ENCODE data around the gene CHST13.

Gene CHST13

GRCh38 chr3:126557415-126557745, 33.4 kb downstream of the CHST13 start:
- no peak overlapping the region for H3K9ac ChIP-seq (ENCODE audit: low read depth, low read length, poor library complexity, severe bottlenecking)
- no peaks in the 10 kb centered on the region for H3F3A ChIP-seq (ENCODE audit: low read depth)
- no peak overlapping the region for H3K4me3 ChIP-seq (ENCODE audit: low read length, poor library complexity, severe bottlenecking)
- H4K20me1 ChIP-seq (ENCODE audit: insufficient read depth, low read length, poor library complexity, severe bottlenecking): no peaks in the 10 kb centered on the region
- H3K4me1 ChIP-seq (ENCODE audit: insufficient read depth, low read length, poor library complexity, severe bottlenecking): no peaks in the 10 kb centered on the region
- TF ChIP-seq EZH2phosphoT487 (IDR thresholded peaks at IDR 0.05; ENCODE audit: borderline replicate concordance) (no peak), CTCF (conservative IDR thresholded peaks at IDR 0.05; ENCODE audit: low read length) (no peak)
- no peaks in the 10 kb centered on the region for H3K9me2 ChIP-seq (replicated peaks; ENCODE audit: low read depth, low read length)
- no peaks in the 10 kb centered on the region for H3K27me3 ChIP-seq (ENCODE audit: insufficient read depth, low read length, poor library complexity, severe bottlenecking)
- no peak overlapping the region for H2AFZ ChIP-seq (ENCODE audit: low read length)
- no peaks in the 10 kb centered on the region for H3K79me2 ChIP-seq (ENCODE audit: insufficient read depth, low read length)
- no peaks in the 10 kb centered on the region for H3K36me3 ChIP-seq (ENCODE audit: insufficient read depth, low read length)
- H3K4me2 ChIP-seq (ENCODE audit: low read depth, low read length, poor library complexity, severe bottlenecking): no peak overlapping the region
- no peaks in the 10 kb centered on the region for H3K9me3 ChIP-seq (ENCODE audit: insufficient read depth, low read depth, low read length)

GRCh38 chr3:126557761-126558160, 33.8 kb downstream of the CHST13 start:
- H3K4me2 ChIP-seq (ENCODE audit: low read depth, low read length, poor library complexity, severe bottlenecking): no peak overlapping the region
- no peaks in the 10 kb centered on the region for H3F3A ChIP-seq (ENCODE audit: low read depth)
- H3K4me3 ChIP-seq (ENCODE audit: low read length, poor library complexity, severe bottlenecking): no peak overlapping the region
- no peak overlapping the region for H2AFZ ChIP-seq (ENCODE audit: low read length)
- H3K9me3 ChIP-seq (ENCODE audit: insufficient read depth, low read depth, low read length): peaks cover 3% of the 10 kb centered on the region
- no peaks in the 10 kb centered on the region for H3K9me2 ChIP-seq (replicated peaks; ENCODE audit: low read depth, low read length)
- H4K20me1 ChIP-seq (ENCODE audit: insufficient read depth, low read length, poor library complexity, severe bottlenecking): no peaks in the 10 kb centered on the region
- H3K27me3 ChIP-seq (ENCODE audit: insufficient read depth, low read length, poor library complexity, severe bottlenecking): no peaks in the 10 kb centered on the region
- no peaks in the 10 kb centered on the region for H3K4me1 ChIP-seq (ENCODE audit: insufficient read depth, low read length, poor library complexity, severe bottlenecking)
- no peaks in the 10 kb centered on the region for H3K79me2 ChIP-seq (ENCODE audit: insufficient read depth, low read length)
- H3K36me3 ChIP-seq (ENCODE audit: insufficient read depth, low read length): no peaks in the 10 kb centered on the region
- no peak for TF ChIP-seq CTCF (conservative IDR thresholded peaks at IDR 0.05; ENCODE audit: low read length)
- no peak for TF ChIP-seq EZH2phosphoT487 (IDR thresholded peaks at IDR 0.05; ENCODE audit: borderline replicate concordance)
- H3K9ac ChIP-seq (ENCODE audit: low read depth, low read length, poor library complexity, severe bottlenecking): no peak overlapping the region

- no peak within 1 kb of the TSS for H3K4me3 ChIP-seq (ENCODE audit: low read length, poor library complexity, severe bottlenecking)
- no peaks in the 10 kb centered on the region for H3K4me1 ChIP-seq (ENCODE audit: insufficient read depth, low read length, poor library complexity, severe bottlenecking)
- no peak within 1 kb of the TSS for H3K4me2 ChIP-seq (ENCODE audit: low read depth, low read length, poor library complexity, severe bottlenecking)
- H3K36me3 ChIP-seq (ENCODE audit: insufficient read depth, low read length): no peaks in the 10 kb centered on the region
- peaks cover 4% of the 10 kb centered on the region for H3K9me3 ChIP-seq (ENCODE audit: insufficient read depth, low read depth, low read length)
- no peaks in the 10 kb centered on the region for H3K9me2 ChIP-seq (replicated peaks; ENCODE audit: low read depth, low read length)
- no peaks in the 10 kb centered on the region for H3K27me3 ChIP-seq (ENCODE audit: insufficient read depth, low read length, poor library complexity, severe bottlenecking)
- no peaks in the 10 kb centered on the region for H3K79me2 ChIP-seq (ENCODE audit: insufficient read depth, low read length)
- no peak for TF ChIP-seq CTCF (conservative IDR thresholded peaks at IDR 0.05; ENCODE audit: low read length)
- no peak for TF ChIP-seq EZH2phosphoT487 (IDR thresholded peaks at IDR 0.05; ENCODE audit: borderline replicate concordance)
- H2AFZ ChIP-seq (ENCODE audit: low read length): no peak within 1 kb of the TSS
- no peaks in the 10 kb centered on the region for H3F3A ChIP-seq (ENCODE audit: low read depth)
- no peak within 1 kb of the TSS for H3K9ac ChIP-seq (ENCODE audit: low read depth, low read length, poor library complexity, severe bottlenecking)
- H4K20me1 ChIP-seq (ENCODE audit: insufficient read depth, low read length, poor library complexity, severe bottlenecking): no peaks in the 10 kb centered on the region
Observed at GRCh38 chr3:126558336-126559071, 34.5 kb downstream of the CHST13 start, which contains the start of gene C3orf22. TSS of gene C3orf22 (minus strand) at chr3:126558932. CDS start at chr3:126553390, 5,542 bp downstream.

Data from Loucy (cell line).